WTC11 (cell line): ENCODE data around the gene UQCR10. TPM values are rescaled to one million over a fixed set of nuclear protein-coding genes. Genes with fewer than 3 reads are reported as not detected.

Experiments
- ATAC-seq: fragments of 200-7000 bp; cut with Tn5 transposase; 2 replicates; pipeline ENCODE4 v1.10.0; 2021; ENCODE audit warnings: mild to moderate bottlenecking, moderate library complexity
- CTCF ChIA-PET: fragments of 300-600 bp; sonication (Branson Sonifier 250); formaldehyde crosslinking; loops from one replicate; lab custom pipeline; 2021; ENCODE audit warnings: antibody characterized with exemption; lab: Charles Lee
- POLR2A ChIA-PET: fragments of 350-600 bp; sonication (Branson Sonifier 250); formaldehyde crosslinking; loops from one replicate; lab custom pipeline; 2021; ENCODE audit warnings: antibody characterized with exemption; lab: Charles Lee
- DNase-seq: peaks from one replicate; pipeline ENCODE4 v3.0.0; 2021; ENCODE audit warnings: low spot score
- H3K27ac Mint-ChIP-seq: 2 replicates; pipeline ENCODE4 v1.8.0; 2021; ENCODE audit warnings: mixed read lengths
- H3K27me3 Mint-ChIP-seq: 2 replicates; pipeline ENCODE4 v1.8.0; 2021; ENCODE audit warnings: low read depth, mild to moderate bottlenecking, moderate library complexity, mixed read lengths
- H3K36me3 Mint-ChIP-seq: 2 replicates; pipeline ENCODE4 v1.8.0; 2021; ENCODE audit warnings: mixed read lengths
- H3K4me1 Mint-ChIP-seq: 2 replicates; pipeline ENCODE4 v1.8.0; 2022; ENCODE audit warnings: mixed read lengths
- H3K4me3 Mint-ChIP-seq: 2 replicates; pipeline ENCODE4 v1.8.0; 2021; ENCODE audit warnings: mild to moderate bottlenecking, moderate library complexity, mixed read lengths
- H3K9me3 Mint-ChIP-seq: 2 replicates; pipeline ENCODE4 v1.8.0; 2021; ENCODE audit warnings: mixed read lengths
- AR ChIP-seq: fragments of 250-450 bp; sonication (Bioruptor Pico); IDR thresholded peaks from 2 replicates; pipeline ENCODE4 v1.9.0; 2021; ENCODE audit warnings: mild to moderate bottlenecking
- ATF1 ChIP-seq: sonication (generic); formaldehyde crosslinking; IDR thresholded peaks from 2 replicates; pipeline ENCODE4 v1.8.1; 2023; ENCODE audit warnings: mild to moderate bottlenecking, moderate library complexity, missing genetic modification reagents
- CBFB ChIP-seq: sonication (generic); formaldehyde crosslinking; IDR thresholded peaks from 2 replicates; pipeline ENCODE4 v1.8.1; 2022; ENCODE audit warnings: mild to moderate bottlenecking, low read depth, missing genetic modification reagents
- CREM ChIP-seq: sonication (generic); formaldehyde crosslinking; IDR thresholded peaks from 2 replicates; pipeline ENCODE4 v1.8.1; 2022; ENCODE audit warnings: mild to moderate bottlenecking, missing genetic modification reagents, moderate library complexity
- CTCF ChIP-seq: fragments of 200-600 bp; IDR thresholded peaks from 2 replicates; pipeline ENCODE4 v1.8.0; 2022; ENCODE audit warnings: antibody characterized with exemption
- ELF4 ChIP-seq: sonication (generic); formaldehyde crosslinking; IDR thresholded peaks from 2 replicates; pipeline ENCODE4 v1.8.1; 2022; ENCODE audit warnings: low read depth, mild to moderate bottlenecking, moderate library complexity, missing genetic modification reagents
- EMX1 ChIP-seq: fragments of 250-450 bp; sonication (Bioruptor Pico); IDR thresholded peaks from 2 replicates; pipeline ENCODE4 v1.8.0; 2021; ENCODE audit warnings: mild to moderate bottlenecking
- ESRRA ChIP-seq: sonication (generic); formaldehyde crosslinking; IDR thresholded peaks from 2 replicates; pipeline ENCODE4 v1.8.1; 2022; ENCODE audit warnings: mild to moderate bottlenecking, missing genetic modification reagents, borderline replicate concordance
- FOXJ3 ChIP-seq: sonication (generic); formaldehyde crosslinking; IDR thresholded peaks from 2 replicates; pipeline ENCODE4 v1.9.0; 2021; ENCODE audit warnings: missing genetic modification reagents, mild to moderate bottlenecking, borderline replicate concordance
- KAT7 ChIP-seq: sonication (generic); formaldehyde crosslinking; IDR thresholded peaks from 2 replicates; pipeline ENCODE4 v1.8.1; 2023; ENCODE audit warnings: missing genetic modification reagents, mild to moderate bottlenecking, borderline replicate concordance
- MXD4 ChIP-seq: fragments of 250-450 bp; sonication (Bioruptor Pico); IDR thresholded peaks from 2 replicates; pipeline ENCODE4 v1.8.0; 2021; ENCODE audit warnings: mild to moderate bottlenecking, moderate library complexity, borderline replicate concordance
- NFE2L1 ChIP-seq: sonication (generic); formaldehyde crosslinking; IDR thresholded peaks from 2 replicates; pipeline ENCODE4 v1.8.1; 2023; ENCODE audit warnings: missing genetic modification reagents
- NFYB ChIP-seq: sonication (generic); formaldehyde crosslinking; conservative IDR thresholded peaks from 2 replicates; pipeline ENCODE4 v1.8.0; 2022; ENCODE audit warnings: low read depth, missing genetic modification reagents
- PREB ChIP-seq: sonication (generic); formaldehyde crosslinking; IDR thresholded peaks from 2 replicates; pipeline ENCODE4 v1.8.1; 2022; ENCODE audit warnings: mild to moderate bottlenecking, missing genetic modification reagents, moderate library complexity, borderline replicate concordance
- RORB ChIP-seq: fragments of 250-450 bp; sonication (Bioruptor Pico); IDR thresholded peaks from 2 replicates; pipeline ENCODE4 v1.9.0; 2021; ENCODE audit warnings: mild to moderate bottlenecking
- SMAD3 ChIP-seq: sonication (generic); formaldehyde crosslinking; IDR thresholded peaks from 2 replicates; pipeline ENCODE4 v1.8.0; 2022; ENCODE audit warnings: missing genetic modification reagents, mild to moderate bottlenecking, borderline replicate concordance
- SOX15 ChIP-seq: fragments of 250-450 bp; sonication (Bioruptor Pico); IDR thresholded peaks from 2 replicates; pipeline ENCODE4 v1.9.0; 2021; ENCODE audit warnings: mild to moderate bottlenecking
- SP1 ChIP-seq: sonication (generic); formaldehyde crosslinking; conservative IDR thresholded peaks from 2 replicates; pipeline ENCODE4 v1.8.1; 2022; ENCODE audit warnings: missing genetic modification reagents
- TEAD1 ChIP-seq: sonication (generic); formaldehyde crosslinking; IDR thresholded peaks from 2 replicates; pipeline ENCODE4 v1.8.0; 2022; ENCODE audit warnings: mild to moderate bottlenecking, missing genetic modification reagents
- TEAD4 ChIP-seq: sonication (generic); formaldehyde crosslinking; IDR thresholded peaks from 2 replicates; pipeline ENCODE4 v1.8.0; 2022; ENCODE audit warnings: mild to moderate bottlenecking, missing genetic modification reagents
- USF1 ChIP-seq: sonication (generic); formaldehyde crosslinking; IDR thresholded peaks from 2 replicates; pipeline ENCODE4 v1.8.0; 2022; ENCODE audit warnings: mild to moderate bottlenecking, missing genetic modification reagents
- USF2 ChIP-seq: sonication (generic); formaldehyde crosslinking; IDR thresholded peaks from 2 replicates; pipeline ENCODE4 v1.8.1; 2023; ENCODE audit warnings: mild to moderate bottlenecking, missing genetic modification reagents, moderate library complexity
- ZBTB21 ChIP-seq: sonication (generic); formaldehyde crosslinking; IDR thresholded peaks from 2 replicates; pipeline ENCODE4 v1.8.1; 2023; ENCODE audit warnings: mild to moderate bottlenecking, missing genetic modification reagents, borderline replicate concordance
- ZSCAN18 ChIP-seq: fragments of 250-450 bp; sonication (Bioruptor Pico); IDR thresholded peaks from 2 replicates; pipeline ENCODE4 v2.1.2; 2022; ENCODE audit warnings: mild to moderate bottlenecking, moderate library complexity
- total RNA-seq: library from RNA; stranded (reverse); gene quantifications from 3 replicates; pipeline ENCODE4 v1.2.3, GENCODE V29; 2021

UQCR10 gene
- total RNA-seq, 1 experiment from 2014 or later = 119 TPM

GRCh38 chr22:29803190-29803589 is 36.0 kb downstream of the UQCR10 start:
- ChIA-PET POLR2A (no interaction called here), CTCF (interaction anchor here (2.4 kb wide), 1 partner anchor 202 kb away, joined by 9 read pairs; no protein-coding TSS in a partner anchor)
- no peaks in the 10 kb centered on the region for H3K27me3 Mint-ChIP-seq
- TF ChIP-seq SMAD3 (CRISPR knock-in tag) (no peak), ATF1 (CRISPR knock-in tag) (no peak), NFE2L1 (CRISPR knock-in tag) (no peak), NFYB (no peak), RORB (CRISPR knock-in tag) (no peak), TEAD4 (CRISPR knock-in tag) (no peak), EMX1 (CRISPR knock-in tag) (no peak), ZBTB21 (no peak)
- ATAC-seq (no peak), DNase-seq (no peak)
- no peaks in the 10 kb centered on the region for H3K4me1 Mint-ChIP-seq
- H3K4me3 Mint-ChIP-seq = no peak overlapping the region
- no peak overlapping the region for H3K27ac Mint-ChIP-seq
- peaks cover 30% of the 10 kb centered on the region for H3K36me3 Mint-ChIP-seq
- no peaks in the 10 kb centered on the region for H3K9me3 Mint-ChIP-seq

GRCh38 chr22:29804985-29805384 is 37.8 kb downstream of the UQCR10 start:
- no peak overlapping the region for H3K4me3 Mint-ChIP-seq
- POLR2A ChIA-PET = no interaction called here
- TF ChIP-seq USF2 (CRISPR knock-in tag) = no peak
- no peak for TF ChIP-seq CREM (CRISPR knock-in tag)
- no peak for TF ChIP-seq USF1 (CRISPR knock-in tag)
- TF ChIP-seq CBFB (CRISPR knock-in tag) = no peak
- TF ChIP-seq ELF4 (CRISPR knock-in tag) = no peak
- no peak for TF ChIP-seq ZSCAN18
- no peak for TF ChIP-seq ESRRA (CRISPR knock-in tag)
- TF ChIP-seq SOX15 = no peak
- no peak for TF ChIP-seq PREB (CRISPR knock-in tag)
- H3K9me3 Mint-ChIP-seq = no peaks in the 10 kb centered on the region
- ATAC-seq = no peak
- H3K4me1 Mint-ChIP-seq = no peaks in the 10 kb centered on the region
- no peak for DNase-seq
- H3K27ac Mint-ChIP-seq = no peak overlapping the region
- peaks cover 33% of the 10 kb centered on the region for H3K36me3 Mint-ChIP-seq
- CTCF ChIA-PET = no interaction called here
- no peaks in the 10 kb centered on the region for H3K27me3 Mint-ChIP-seq

GRCh38 chr22:29806196-29806595 is 39.0 kb downstream of the UQCR10 start:
- CTCF ChIA-PET = interaction anchor here (2.3 kb wide), 1 partner anchor 199 kb away, joined by 6 read pairs; no protein-coding TSS in a partner anchor
- no peaks in the 10 kb centered on the region for H3K27me3 Mint-ChIP-seq
- no peak overlapping the region for H3K27ac Mint-ChIP-seq
- ATAC-seq = no peak
- H3K36me3 Mint-ChIP-seq = peaks cover 37% of the 10 kb centered on the region
- H3K9me3 Mint-ChIP-seq = no peaks in the 10 kb centered on the region
- no peaks in the 10 kb centered on the region for H3K4me1 Mint-ChIP-seq
- H3K4me3 Mint-ChIP-seq = no peak overlapping the region
- DNase-seq = no peak
- POLR2A ChIA-PET = no interaction called here
- TF ChIP-seq CTCF = no peak
- no peak for TF ChIP-seq AR
- no peak for TF ChIP-seq KAT7 (CRISPR knock-in tag)
- no peak for TF ChIP-seq FOXJ3
- TF ChIP-seq MXD4 (CRISPR knock-in tag) = no peak
- no peak for TF ChIP-seq TEAD1 (CRISPR knock-in tag)
- TF ChIP-seq SP1 (CRISPR knock-in tag) = no peak
- TF ChIP-seq USF2 (CRISPR knock-in tag) = no peak
